ENCODE data around the gene RCC2. TPM values are rescaled to one million over a fixed set of nuclear protein-coding genes. Genes with fewer than 3 reads are reported as not detected.
"Not testable (repeated sequence)": the region's sequence is repeated elsewhere in the genome, so short reads cannot be mapped to it uniquely, and the experiment has no call there.

Gene RCC2
- total RNA-seq, 1 donor from 2014 or later, result 159 TPM

GRCh38 chr1:17472814-17473213 lies 33.3 kb upstream of the RCC2 start:
- Mint-ChIP-seq H3K27ac (no peak overlapping the region), H3K4me1 (peaks cover 1% of the 10 kb centered on the region), H3K27me3 (ENCODE audit: low read depth) (peaks cover 4% of the 10 kb centered on the region), H3K4me3 (no peak overlapping the region), H3K9me3 (no peaks in the 10 kb centered on the region), H3K36me3 (no peaks in the 10 kb centered on the region)
- no peak for TF ChIP-seq CTCF (IDR thresholded peaks at IDR 0.05; ENCODE audit: unreplicated experiment)
- DNase-seq (ENCODE audit: low spot score in 2 of 2, unreplicated experiment in 2 of 2), result no peak

- no peaks in the 10 kb centered on the region for H3K9me3 Mint-ChIP-seq
- TF ChIP-seq CTCF (IDR thresholded peaks at IDR 0.05; ENCODE audit: unreplicated experiment), result no peak
- no peaks in the 10 kb centered on the region for H3K36me3 Mint-ChIP-seq
- H3K27me3 Mint-ChIP-seq (ENCODE audit: low read depth), result peaks cover 4% of the 10 kb centered on the region
- H3K4me1 Mint-ChIP-seq, result peaks cover 1% of the 10 kb centered on the region
- no peak for DNase-seq (ENCODE audit: low spot score in 2 of 2, unreplicated experiment in 2 of 2)
- H3K4me3 Mint-ChIP-seq, result no peak overlapping the region
- no peak overlapping the region for H3K27ac Mint-ChIP-seq
These were observed 31.9 kb upstream of the RCC2 start for GRCh38 chr1:17471393-17471792.

GRCh38 chr1:17470021-17470799 lies 30.7 kb upstream of the RCC2 start:
- no peak for DNase-seq (ENCODE audit: low spot score in 2 of 2, unreplicated experiment in 2 of 2)
- no peaks in the 10 kb centered on the region for H3K4me1 Mint-ChIP-seq
- peaks cover 4% of the 10 kb centered on the region for H3K27me3 Mint-ChIP-seq (ENCODE audit: low read depth)
- H3K4me3 Mint-ChIP-seq, result no peak overlapping the region
- H3K9me3 Mint-ChIP-seq, result no peaks in the 10 kb centered on the region
- H3K27ac Mint-ChIP-seq, result no peak overlapping the region
- no peak for TF ChIP-seq CTCF (IDR thresholded peaks at IDR 0.05; ENCODE audit: unreplicated experiment)
- no peaks in the 10 kb centered on the region for H3K36me3 Mint-ChIP-seq

GRCh38 chr1:17468357-17469265 lies 29.1 kb upstream of the RCC2 start:
- H3K4me1 Mint-ChIP-seq; DNase-seq (ENCODE audit: low spot score in 2 of 2, unreplicated experiment in 2 of 2); H3K27me3 Mint-ChIP-seq (ENCODE audit: low read depth); H3K9me3 Mint-ChIP-seq; H3K36me3 Mint-ChIP-seq; H3K4me3 Mint-ChIP-seq; H3K27ac Mint-ChIP-seq: not testable (repeated sequence)

- Mint-ChIP-seq H3K4me3 (no peak overlapping the region), H3K27ac (no peak overlapping the region), H3K27me3 (ENCODE audit: low read depth) (peaks cover 4% of the 10 kb centered on the region), H3K36me3 (no peaks in the 10 kb centered on the region), H3K9me3 (no peaks in the 10 kb centered on the region), H3K4me1 (no peaks in the 10 kb centered on the region)
- no peak for TF ChIP-seq CTCF (IDR thresholded peaks at IDR 0.05; ENCODE audit: unreplicated experiment)
- no peak for DNase-seq (ENCODE audit: low spot score in 2 of 2, unreplicated experiment in 2 of 2)
These were observed 26.9 kb upstream of the RCC2 start for GRCh38 chr1:17466359-17466758.

- Mint-ChIP-seq H3K27me3 (ENCODE audit: low read depth) (peaks cover 4% of the 10 kb centered on the region), H3K4me1 (no peaks in the 10 kb centered on the region), H3K4me3 (no peak overlapping the region), H3K9me3 (no peaks in the 10 kb centered on the region), H3K27ac (no peak overlapping the region), H3K36me3 (no peaks in the 10 kb centered on the region)
- DNase-seq (ENCODE audit: low spot score in 2 of 2, unreplicated experiment in 2 of 2), result no peak
- TF ChIP-seq CTCF (IDR thresholded peaks at IDR 0.05; ENCODE audit: unreplicated experiment), result no peak
These were observed 25.8 kb upstream of the RCC2 start for GRCh38 chr1:17465228-17465627.
